Measurements from ENCODE around the gene KCNA1. TPM values are rescaled to one million over a fixed set of nuclear protein-coding genes. Genes with fewer than 3 reads are reported as not detected.

KCNA1 gene
- total RNA-seq, 1 experiment from 2014 or later = not detected

DNA sequence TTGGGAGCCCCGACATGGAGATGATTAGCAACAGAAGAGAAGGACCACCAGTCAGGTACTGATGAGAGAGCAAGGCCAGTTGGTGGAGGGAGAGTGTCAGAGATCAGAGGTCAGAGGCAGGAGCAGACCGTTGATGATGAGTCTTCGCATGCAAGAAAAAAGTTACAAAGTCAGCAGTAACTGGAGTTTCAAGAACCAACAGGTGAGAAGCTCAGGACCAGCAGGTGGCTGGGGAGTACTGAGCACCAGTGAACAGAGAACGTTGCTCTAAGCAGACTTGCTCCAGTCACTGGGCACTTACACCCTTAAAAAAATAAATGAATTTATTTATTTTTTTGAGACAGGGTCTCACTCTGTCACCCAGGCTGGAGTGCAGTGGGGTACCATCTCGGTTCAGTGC, 44.5 kb upstream of the KCNA1 start (continued):
- TF ChIP-seq, protein P1, sequence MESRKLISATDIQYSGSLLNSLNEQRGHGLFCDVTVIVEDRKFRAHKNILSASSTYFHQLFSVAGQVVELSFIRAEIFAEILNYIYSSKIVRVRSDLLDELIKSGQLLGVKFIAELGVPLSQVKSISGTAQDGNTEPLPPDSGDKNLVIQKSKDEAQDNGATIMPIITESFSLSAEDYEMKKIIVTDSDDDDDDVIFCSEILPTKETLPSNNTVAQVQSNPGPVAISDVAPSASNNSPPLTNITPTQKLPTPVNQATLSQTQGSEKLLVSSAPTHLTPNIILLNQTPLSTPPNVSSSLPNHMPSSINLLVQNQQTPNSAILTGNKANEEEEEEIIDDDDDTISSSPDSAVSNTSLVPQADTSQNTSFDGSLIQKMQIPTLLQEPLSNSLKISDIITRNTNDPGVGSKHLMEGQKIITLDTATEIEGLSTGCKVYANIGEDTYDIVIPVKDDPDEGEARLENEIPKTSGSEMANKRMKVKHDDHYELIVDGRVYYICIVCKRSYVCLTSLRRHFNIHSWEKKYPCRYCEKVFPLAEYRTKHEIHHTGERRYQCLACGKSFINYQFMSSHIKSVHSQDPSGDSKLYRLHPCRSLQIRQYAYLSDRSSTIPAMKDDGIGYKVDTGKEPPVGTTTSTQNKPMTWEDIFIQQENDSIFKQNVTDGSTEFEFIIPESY (IDR thresholded peaks at IDR 0.05; ENCODE audit: extremely low read depth, insufficient replicate concordance, low read length) = no peak
- no peak for TF ChIP-seq POLR2A (IDR thresholded peaks at IDR 0.05; ENCODE audit: borderline replicate concordance, extremely low read depth, insufficient read depth, insufficient read length)
- TF ChIP-seq FOSL1 (IDR thresholded peaks at IDR 0.05; ENCODE audit: low read depth) = no peak
- no peak for TF ChIP-seq CBX3 (IDR thresholded peaks at IDR 0.05; ENCODE audit: low read depth)
- no peak for TF ChIP-seq CEBPB (IDR thresholded peaks at IDR 0.05; ENCODE audit: low read depth)

DNA sequence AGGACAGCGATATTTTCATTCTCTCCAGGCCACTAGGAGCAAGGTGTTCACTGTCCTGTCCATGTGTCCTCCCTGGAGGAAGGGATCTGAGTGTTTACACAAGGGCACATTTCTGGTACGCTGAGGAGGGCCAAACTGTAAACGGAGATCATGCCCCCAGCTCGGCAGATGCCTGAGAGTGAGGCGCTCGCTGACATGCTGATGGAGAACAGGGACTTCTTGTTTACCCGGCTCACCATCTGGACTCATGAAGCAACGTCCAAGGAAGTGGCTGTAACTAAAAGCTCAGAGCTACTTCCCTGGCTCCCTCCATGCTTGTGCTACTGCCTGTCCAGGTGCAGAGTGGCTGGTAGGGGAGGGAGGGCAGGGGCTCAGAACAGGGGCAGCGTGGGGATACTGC, 43.4 kb upstream of the KCNA1 start:
- no peaks in the 10 kb centered on the region for H3K36me3 ChIP-seq (ENCODE audit: control insufficient read depth in 1 of 2, insufficient read depth in 2 of 2, low read length in 2 of 2)
- no peak overlapping the region for H3K27ac ChIP-seq (ENCODE audit: low read depth, low read length)
- BruUV-seq (replicated peaks) = no TSS peak
- H2AFZ ChIP-seq (ENCODE audit: low read depth, low read length, poor library complexity, severe bottlenecking) = no peak overlapping the region
- H3K9ac ChIP-seq (ENCODE audit: low read length) = no peak overlapping the region
- RAD21 ChIA-PET (ENCODE audit: low non-redundant PET in 1 of 2, low total read pairs in 2 of 2, uncharacterized antibody in 2 of 2, unreplicated experiment in 2 of 2) = no interaction called here
- no peaks in the 10 kb centered on the region for H3K4me1 ChIP-seq (ENCODE audit: control insufficient read depth in 1 of 2, insufficient read depth in 2 of 2, low read length in 2 of 2)
- CTCF ChIA-PET = interaction anchor here (0.7 to 1.3 kb wide), 2 partner anchors 9 to 11 kb away, joined by 3 to 4 read pairs; no protein-coding TSS in a partner anchor
- intact Hi-C loops (cut with micrococcal nuclease) = no loop called here
- H3K4me3 ChIP-seq (replicated peaks in 1 of 2; ENCODE audit: low read depth in 1 of 2, low read length in 2 of 2) = no peak overlapping the region
- H3K9me2 ChIP-seq (ENCODE audit: insufficient read depth) = no peaks in the 10 kb centered on the region
- DNase-seq (ENCODE audit: low read depth, low spot score) (no peak), ATAC-seq (no peak; the same call in 1 of the 2 replicates)
- no peak overlapping the region for H3K4me2 ChIP-seq (ENCODE audit: low read length)
- H4K20me1 ChIP-seq (ENCODE audit: insufficient read depth) = no peaks in the 10 kb centered on the region
- H3K9me3 ChIP-seq (ENCODE audit: control insufficient read depth in 1 of 2, insufficient read depth in 1 of 2, low read depth in 1 of 2, low read length in 2 of 2) = no peaks in the 10 kb centered on the region
- POLR2A ChIA-PET = no interaction called here
- peaks cover 82% of the 10 kb centered on the region for H3K27me3 ChIP-seq (ENCODE audit: insufficient read depth, low read length)
- no peaks in the 10 kb centered on the region for H3K79me2 ChIP-seq (ENCODE audit: insufficient read depth, low read length)
- TF ChIP-seq RAD21 (IDR thresholded peaks at IDR 0.05; ENCODE audit: low read depth) = no peak
- TF ChIP-seq, protein P2, sequence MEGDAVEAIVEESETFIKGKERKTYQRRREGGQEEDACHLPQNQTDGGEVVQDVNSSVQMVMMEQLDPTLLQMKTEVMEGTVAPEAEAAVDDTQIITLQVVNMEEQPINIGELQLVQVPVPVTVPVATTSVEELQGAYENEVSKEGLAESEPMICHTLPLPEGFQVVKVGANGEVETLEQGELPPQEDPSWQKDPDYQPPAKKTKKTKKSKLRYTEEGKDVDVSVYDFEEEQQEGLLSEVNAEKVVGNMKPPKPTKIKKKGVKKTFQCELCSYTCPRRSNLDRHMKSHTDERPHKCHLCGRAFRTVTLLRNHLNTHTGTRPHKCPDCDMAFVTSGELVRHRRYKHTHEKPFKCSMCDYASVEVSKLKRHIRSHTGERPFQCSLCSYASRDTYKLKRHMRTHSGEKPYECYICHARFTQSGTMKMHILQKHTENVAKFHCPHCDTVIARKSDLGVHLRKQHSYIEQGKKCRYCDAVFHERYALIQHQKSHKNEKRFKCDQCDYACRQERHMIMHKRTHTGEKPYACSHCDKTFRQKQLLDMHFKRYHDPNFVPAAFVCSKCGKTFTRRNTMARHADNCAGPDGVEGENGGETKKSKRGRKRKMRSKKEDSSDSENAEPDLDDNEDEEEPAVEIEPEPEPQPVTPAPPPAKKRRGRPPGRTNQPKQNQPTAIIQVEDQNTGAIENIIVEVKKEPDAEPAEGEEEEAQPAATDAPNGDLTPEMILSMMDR (IDR thresholded peaks at IDR 0.05 in 2 of 3, conservative IDR thresholded peaks at IDR 0.05 in 1 of 3; ENCODE audit: borderline replicate concordance in 1 of 3, insufficient read depth in 1 of 3, low read depth in 2 of 3, low read length in 2 of 3) = no peak
- TF ChIP-seq, protein P3, sequence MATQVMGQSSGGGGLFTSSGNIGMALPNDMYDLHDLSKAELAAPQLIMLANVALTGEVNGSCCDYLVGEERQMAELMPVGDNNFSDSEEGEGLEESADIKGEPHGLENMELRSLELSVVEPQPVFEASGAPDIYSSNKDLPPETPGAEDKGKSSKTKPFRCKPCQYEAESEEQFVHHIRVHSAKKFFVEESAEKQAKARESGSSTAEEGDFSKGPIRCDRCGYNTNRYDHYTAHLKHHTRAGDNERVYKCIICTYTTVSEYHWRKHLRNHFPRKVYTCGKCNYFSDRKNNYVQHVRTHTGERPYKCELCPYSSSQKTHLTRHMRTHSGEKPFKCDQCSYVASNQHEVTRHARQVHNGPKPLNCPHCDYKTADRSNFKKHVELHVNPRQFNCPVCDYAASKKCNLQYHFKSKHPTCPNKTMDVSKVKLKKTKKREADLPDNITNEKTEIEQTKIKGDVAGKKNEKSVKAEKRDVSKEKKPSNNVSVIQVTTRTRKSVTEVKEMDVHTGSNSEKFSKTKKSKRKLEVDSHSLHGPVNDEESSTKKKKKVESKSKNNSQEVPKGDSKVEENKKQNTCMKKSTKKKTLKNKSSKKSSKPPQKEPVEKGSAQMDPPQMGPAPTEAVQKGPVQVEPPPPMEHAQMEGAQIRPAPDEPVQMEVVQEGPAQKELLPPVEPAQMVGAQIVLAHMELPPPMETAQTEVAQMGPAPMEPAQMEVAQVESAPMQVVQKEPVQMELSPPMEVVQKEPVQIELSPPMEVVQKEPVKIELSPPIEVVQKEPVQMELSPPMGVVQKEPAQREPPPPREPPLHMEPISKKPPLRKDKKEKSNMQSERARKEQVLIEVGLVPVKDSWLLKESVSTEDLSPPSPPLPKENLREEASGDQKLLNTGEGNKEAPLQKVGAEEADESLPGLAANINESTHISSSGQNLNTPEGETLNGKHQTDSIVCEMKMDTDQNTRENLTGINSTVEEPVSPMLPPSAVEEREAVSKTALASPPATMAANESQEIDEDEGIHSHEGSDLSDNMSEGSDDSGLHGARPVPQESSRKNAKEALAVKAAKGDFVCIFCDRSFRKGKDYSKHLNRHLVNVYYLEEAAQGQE (IDR thresholded peaks at IDR 0.05; ENCODE audit: low read depth) = no peak
- no peak for TF ChIP-seq CBX3 (IDR thresholded peaks at IDR 0.05; ENCODE audit: low read depth)
- TF ChIP-seq YY1 (IDR thresholded peaks at IDR 0.05; ENCODE audit: extremely low read depth, insufficient replicate concordance, low read depth, low read length) = no peak
- TF ChIP-seq, protein P4, sequence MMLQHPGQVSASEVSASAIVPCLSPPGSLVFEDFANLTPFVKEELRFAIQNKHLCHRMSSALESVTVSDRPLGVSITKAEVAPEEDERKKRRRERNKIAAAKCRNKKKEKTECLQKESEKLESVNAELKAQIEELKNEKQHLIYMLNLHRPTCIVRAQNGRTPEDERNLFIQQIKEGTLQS (IDR thresholded peaks at IDR 0.05) = no peak
- no peak for TF ChIP-seq POLR2A (IDR thresholded peaks at IDR 0.05; ENCODE audit: borderline replicate concordance, extremely low read depth, insufficient read depth, insufficient read length)
- no peak for TF ChIP-seq ELF1 (IDR thresholded peaks at IDR 0.05; ENCODE audit: borderline replicate concordance, low read depth)
- TF ChIP-seq EZH2phosphoT487 (IDR thresholded peaks at IDR 0.05; ENCODE audit: borderline replicate concordance) = no peak
- no peak for TF ChIP-seq SRF (IDR thresholded peaks at IDR 0.05; ENCODE audit: low read depth)
- TF ChIP-seq TCF7L2 (IDR thresholded peaks at IDR 0.05; ENCODE audit: borderline replicate concordance, extremely low read depth, insufficient read depth, insufficient read length) = no peak
- no peak for TF ChIP-seq CEBPB (IDR thresholded peaks at IDR 0.05; ENCODE audit: low read depth)
- TF ChIP-seq, protein P5, sequence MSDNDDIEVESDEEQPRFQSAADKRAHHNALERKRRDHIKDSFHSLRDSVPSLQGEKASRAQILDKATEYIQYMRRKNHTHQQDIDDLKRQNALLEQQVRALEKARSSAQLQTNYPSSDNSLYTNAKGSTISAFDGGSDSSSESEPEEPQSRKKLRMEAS (IDR thresholded peaks at IDR 0.05) = no peak
